H1 (cell line): Measurements from ENCODE around the gene EBLN2. TPM values are rescaled to one million over a fixed set of nuclear protein-coding genes. Genes with fewer than 3 reads are reported as not detected.
A peak's percentile ranks its signal among the peaks of the same experiment; 100 is the strongest.

ENCODE experiments used
- CTCF ChIA-PET: fragments of 300-600 bp; sonication (Branson Sonifier 250); formaldehyde crosslinking; loops from one replicate; lab custom pipeline; 2021; ENCODE audit not compliant: partially characterized antibody; lab: Charles Lee
- POLR2A ChIA-PET: fragments of 300-600 bp; sonication (Branson Sonifier 250); formaldehyde crosslinking; loops from one replicate; lab custom pipeline; 2021; ENCODE audit warnings: inconsistent platforms; ENCODE audit not compliant: partially characterized antibody; lab: Charles Lee
- DNase-seq, 2 experiments: peaks; one replicate each; pipeline versions ENCODE4 v3.0.0 to v3.0.0-alpha.2; 2010 to 2022; ENCODE audit warnings: low spot score in 2 of 2, low read depth in 1 of 2, mixed read lengths in 1 of 2
- FAIRE-seq: peaks from 2 replicates; lab custom pipeline; 2011; peaks lifted over from hg19 to GRCh38; lab: Jason Lieb, UNC
- H2AFZ ChIP-seq: 2 replicates; pipeline ENCODE4 v1.8.1; 2012; ENCODE audit warnings: low read length, inconsistent platforms
- H2AK5ac ChIP-seq: 2 replicates; pipeline ENCODE4 v1.6.1; 2013; ENCODE audit warnings: low read depth, low read length
- H2BK120ac ChIP-seq: replicated peaks from 2 replicates; pipeline ENCODE3; 2013; ENCODE audit warnings: low read depth, low read length, inconsistent platforms
- H2BK12ac ChIP-seq: 2 replicates; pipeline ENCODE4 v1.6.1; 2013; ENCODE audit warnings: low read depth, low read length
- H2BK15ac ChIP-seq: 2 replicates; pipeline ENCODE4 v1.6.1; 2013; ENCODE audit warnings: low read length
- H2BK20ac ChIP-seq: 2 replicates; pipeline ENCODE4 v1.6.1; 2013; ENCODE audit warnings: low read length
- H2BK5ac ChIP-seq: 2 replicates; pipeline ENCODE4 v1.6.1; 2013; ENCODE audit warnings: low read depth, low read length
- H3K14ac ChIP-seq: 2 replicates; pipeline ENCODE4 v1.6.1; 2013; ENCODE audit warnings: inconsistent platforms; ENCODE audit not compliant: insufficient read length
- H3K18ac ChIP-seq: 2 replicates; pipeline ENCODE4 v1.6.1; 2013; ENCODE audit warnings: low read length; ENCODE audit errors: extremely low read depth
- H3K23ac ChIP-seq: 2 replicates; pipeline ENCODE4 v1.6.1; 2013; ENCODE audit warnings: inconsistent platforms; ENCODE audit not compliant: insufficient read length
- H3K23me2 ChIP-seq: 2 replicates; pipeline ENCODE4 v1.6.1; 2013; ENCODE audit warnings: low read depth, low read length
- H3K27ac ChIP-seq: 2 replicates; pipeline ENCODE4 v1.6.1; 2011; ENCODE audit warnings: low read depth, low read length, inconsistent platforms
- H3K27me3 ChIP-seq, 4 experiments: replicated peaks in 1 of 4; 1 replicate in 1 of 4; 2 replicates in 3 of 4; pipeline versions ENCODE4 v1.6.1 to v1.8.1; 2011 to 2013; ENCODE audit warnings: low read length in 3 of 4, mild to moderate bottlenecking in 3 of 4, inconsistent platforms in 2 of 4, mixed read lengths in 2 of 4, moderate library complexity in 1 of 4; ENCODE audit not compliant: control insufficient read depth in 3 of 4, insufficient read depth in 3 of 4; ENCODE audit errors: extremely low read depth in 1 of 4
- H3K36me3 ChIP-seq, 4 experiments: 2 replicates each; pipeline versions ENCODE4 v1.6.1 to v1.8.1; 2011 to 2013; ENCODE audit warnings: mild to moderate bottlenecking in 4 of 4, low read length in 3 of 4, moderate library complexity in 2 of 4, control low read depth in 1 of 4, inconsistent platforms in 1 of 4; ENCODE audit not compliant: insufficient read depth in 4 of 4, control insufficient read depth in 2 of 4
- H3K4ac ChIP-seq: replicated peaks from 2 replicates; pipeline ENCODE3; 2013; ENCODE audit warnings: low read length, low read depth, mixed read lengths, inconsistent platforms; ENCODE audit not compliant: insufficient read length
- H3K4me1 ChIP-seq, 4 experiments: replicated peaks in 1 of 4; 1 replicate in 1 of 4; 2 replicates in 3 of 4; pipeline versions ENCODE4 v1.6.1 to v1.8.1; 2011 to 2013; ENCODE audit warnings: low read length in 3 of 4, inconsistent platforms in 2 of 4, mixed read lengths in 1 of 4; ENCODE audit not compliant: insufficient read depth in 4 of 4, control insufficient read depth in 3 of 4
- H3K4me2 ChIP-seq, 2 experiments: 2 replicates each; pipeline versions ENCODE4 v1.6.1 to v1.8.1; 2011 to 2013; ENCODE audit warnings: low read depth in 2 of 2, low read length in 2 of 2, control low read depth in 1 of 2, inconsistent platforms in 1 of 2, mild to moderate bottlenecking in 1 of 2; ENCODE audit not compliant: insufficient read depth in 1 of 2
- H3K4me3 ChIP-seq, 4 experiments: fragments of 200-600, 300-600 bp in 1 of 4; sonication (generic), shearing (Covaris generic), sonication (Bioruptor Twin) in 1 of 4; 2 replicates each; pipeline versions ENCODE4 v1.5.1 to v1.8.1; 2011 to 2016; ENCODE audit warnings: low read length in 4 of 4, low read depth in 3 of 4, control low read depth in 2 of 4, inconsistent platforms in 2 of 4, mild to moderate bottlenecking in 2 of 4, mixed read lengths in 1 of 4, moderate library complexity in 1 of 4; ENCODE audit not compliant: insufficient read depth in 2 of 4; ENCODE audit errors: extremely low read depth in 1 of 4
- H3K56ac ChIP-seq: replicated peaks from 2 replicates; pipeline ENCODE3; 2013; ENCODE audit warnings: low read depth, mild to moderate bottlenecking, mixed read lengths, low read length, inconsistent platforms; ENCODE audit not compliant: insufficient read length
- H3K79me1 ChIP-seq: 2 replicates; pipeline ENCODE4 v1.6.1; 2013; ENCODE audit warnings: low read depth, low read length, control low read depth
- H3K79me2 ChIP-seq, 2 experiments: 2 replicates each; pipeline versions ENCODE4 v1.6.1 to v1.8.1; 2012 to 2013; ENCODE audit warnings: low read length in 2 of 2, mild to moderate bottlenecking in 2 of 2, inconsistent platforms in 1 of 2; ENCODE audit not compliant: insufficient read depth in 2 of 2, control insufficient read depth in 1 of 2
- H3K9ac ChIP-seq, 4 experiments: replicated peaks in 1 of 4; 1 replicate in 1 of 4; 2 replicates in 3 of 4; pipeline versions ENCODE4 v1.6.1 to v1.8.1; 2011 to 2013; ENCODE audit warnings: low read depth in 3 of 4, low read length in 3 of 4, control low read depth in 2 of 4, mild to moderate bottlenecking in 2 of 4, moderate library complexity in 2 of 4, inconsistent platforms in 1 of 4; ENCODE audit errors: extremely low read depth in 1 of 4
- H3K9me3 ChIP-seq, 2 experiments: 2 replicates each; pipeline versions ENCODE4 v1.6.1 to v1.8.1; 2012 to 2013; ENCODE audit warnings: mild to moderate bottlenecking in 2 of 2, moderate library complexity in 2 of 2, control low read depth in 1 of 2, inconsistent platforms in 1 of 2, low read depth in 1 of 2, low read length in 1 of 2, mixed read lengths in 1 of 2; ENCODE audit not compliant: insufficient read depth in 2 of 2
- H4K20me1 ChIP-seq, 2 experiments: replicated peaks in 1 of 2; 2 replicates each; pipeline versions ENCODE3 to v1.8.1; 2011 to 2013; ENCODE audit warnings: inconsistent platforms in 2 of 2, low read length in 2 of 2, mild to moderate bottlenecking in 1 of 2; ENCODE audit not compliant: insufficient read depth in 2 of 2, control insufficient read depth in 1 of 2
- H4K5ac ChIP-seq: 2 replicates; pipeline ENCODE4 v1.6.1; 2013; ENCODE audit warnings: low read length, low read depth, mixed read lengths, inconsistent platforms; ENCODE audit not compliant: insufficient read length
- H4K8ac ChIP-seq: 2 replicates; pipeline ENCODE4 v1.8.0; 2013; ENCODE audit warnings: mild to moderate bottlenecking, moderate library complexity, low read length, inconsistent platforms; ENCODE audit not compliant: insufficient read depth; ENCODE audit errors: extremely low read depth
- H4K91ac ChIP-seq: replicated peaks from 2 replicates; pipeline ENCODE3; 2013; ENCODE audit warnings: low read length, mixed read lengths, inconsistent platforms; ENCODE audit not compliant: insufficient read length
- ATF2 ChIP-seq: IDR thresholded peaks from 2 replicates; pipeline ENCODE4 v1.6.1; 2012; ENCODE audit warnings: low read length, inconsistent platforms
- BRCA1 ChIP-seq: IDR thresholded peaks from 2 replicates; pipeline ENCODE4 v1.6.1; 2012; ENCODE audit warnings: low read depth, low read length, improper control_type of control experiment
- CBX8 ChIP-seq: fragments of 300-800, 300-1000 bp; sonication (generic); IDR thresholded peaks from 2 replicates; pipeline ENCODE4 v1.7.1; 2016; ENCODE audit warnings: low read depth, low read length, borderline replicate concordance
- CEBPB ChIP-seq: IDR thresholded peaks from 2 replicates; pipeline ENCODE4 v1.6.1; 2012; ENCODE audit warnings: low read depth, low read length
- E2F6 ChIP-seq: IDR thresholded peaks from 2 replicates; pipeline ENCODE4 v1.6.1; 2012; ENCODE audit warnings: inconsistent platforms
- PHF8 ChIP-seq: fragments of 200-600 bp; sonication (generic); conservative IDR thresholded peaks from 2 replicates; pipeline ENCODE4 v1.7.1; 2012; ENCODE audit warnings: low read depth, mild to moderate bottlenecking, inconsistent platforms, low read length, moderate library complexity
- SIN3A ChIP-seq, 2 experiments: IDR thresholded peaks in 1 of 2; conservative IDR thresholded peaks in 1 of 2; 2 replicates each; pipeline ENCODE4 v1.6.1; 2011 to 2012; ENCODE audit warnings: low read length in 2 of 2, improper control_type of control experiment in 1 of 2, low read depth in 1 of 2, mild to moderate bottlenecking in 1 of 2
- USF2 ChIP-seq: IDR thresholded peaks from 2 replicates; pipeline ENCODE4 v1.6.1; 2011; ENCODE audit warnings: low read length, improper control_type of control experiment
- YY1 ChIP-seq: IDR thresholded peaks from 2 replicates; pipeline ENCODE4 v1.6.1; 2011; ENCODE audit warnings: low read depth, mild to moderate bottlenecking, low read length
- polyA plus RNA-seq, 7 experiments: library from polyadenylated mRNA; depleted of rRNA in 3 of 7; stranded (reverse) in 5 of 7; unstranded in 2 of 7; fragments of >200 nt in 5 of 7; fragments of 200-250 nt in 2 of 7; gene quantifications; 1 replicate in 5 of 7; 2 replicates in 1 of 7; 4 replicates in 1 of 7; pipeline versions ENCODE4 v1.2.1 to v1.2.3, GENCODE V29; 2011 to 2013; ENCODE audit warnings: missing spikeins in 2 of 7, mixed read lengths in 2 of 7
- total RNA-seq: library from RNA; stranded (reverse); fragmentation: NEBNext Ultra II Directional; extraction: Animal tissue kit (Norgen Biotek cat#: 25700); gene quantifications from 2 replicates; pipeline ENCODE4 v1.2.1, GENCODE V29; 2021

Gene EBLN2
- total and polyA plus RNA-seq, 2 of the 8 experiments (the other 6 are each of a cell fraction or from before 2014, with no cell fraction given), result 1.9 to 3.8 TPM

- H2BK120ac ChIP-seq, result no peak overlapping the region
- no peak overlapping the region for H4K5ac ChIP-seq
- H2AFZ ChIP-seq, result no peak overlapping the region
- no peaks in the 10 kb centered on the region for H3K9me3 ChIP-seq
- H4K8ac ChIP-seq, result no peak overlapping the region
- FAIRE-seq (peak; percentile 28), DNase-seq (no peak)
- H3K4me1 ChIP-seq, result peaks cover 0 to 12% (median 6%) of the 10 kb centered on the region in 4 experiments; a peak in 6 of 7 replicates
- H3K27ac ChIP-seq, result no peak overlapping the region
- H3K14ac ChIP-seq, result no peak overlapping the region
- H3K23me2 ChIP-seq, result no peaks in the 10 kb centered on the region; the same call in 1 of the 2 replicates
- no peak overlapping the region for H2BK5ac ChIP-seq
- H3K36me3 ChIP-seq, result no peaks in the 10 kb centered on the region
- peaks cover 44 to 100% of the 10 kb centered on the region in 2 experiments for H3K79me2 ChIP-seq
- CTCF ChIA-PET, result interaction anchor here (0.7 to 2.3 kb wide), 6 partner anchors 8 to 86 kb away, joined by 3 to 8 read pairs (median 4); no protein-coding TSS in a partner anchor
- no peak overlapping the region for H3K23ac ChIP-seq
- no peak overlapping the region for H3K4ac ChIP-seq
- no peaks in the 10 kb centered on the region for H3K27me3 ChIP-seq
- no peak overlapping the region for H2BK15ac ChIP-seq
- H2BK20ac ChIP-seq, result no peak overlapping the region
- peaks cover 6% of the 10 kb centered on the region; the same call in 1 of the 2 replicates for H3K79me1 ChIP-seq
- H2BK12ac ChIP-seq, result no peak overlapping the region
- H3K56ac ChIP-seq, result no peak overlapping the region
- H3K4me2 ChIP-seq, result peak overlapping the region; percentile 12 to 41; a peak in 1 of 4 replicates
- no peak overlapping the region for H4K91ac ChIP-seq
- peak overlapping the region in 1 of 4 experiments; percentile 34; a peak in 1 of 8 replicates for H3K4me3 ChIP-seq
- H4K20me1 ChIP-seq, result peaks cover 14 to 16% of the 10 kb centered on the region in 2 experiments
- H3K9ac ChIP-seq, result no peak overlapping the region
- no peak overlapping the region for H2AK5ac ChIP-seq
- no peak overlapping the region for H3K18ac ChIP-seq
- POLR2A ChIA-PET, result interaction anchor here (1.8 to 2.3 kb wide), 3 partner anchors 15 to 29 kb away, joined by 8 to 10 read pairs (median 9); partner anchors contain the start of gene PPP4R2
- TF ChIP-seq SIN3A (conservative IDR thresholded peaks at IDR 0.05 in 1 of 2, IDR thresholded peaks at IDR 0.05 in 1 of 2; ENCODE audit: low read depth in 1 of 2, low read length in 2 of 2) (no peak), BRCA1 (no peak), CEBPB (no peak), YY1 (no peak), PHF8 (no peak), CBX8 (no peak), E2F6 (no peak), USF2 (no peak), ATF2 (no peak)
Observed at GRCh38 chr3:73024836-73025235, 36.6 kb upstream of the EBLN2 start.
